Heart left ventricle (tissue), 13 donors: Measurements from ENCODE around the gene SRPK2.

Source experiments
- POLR2A ChIP-seq, 2 donors: fragments of 450-650 bp; IDR thresholded peaks; one replicate each; pipeline ENCODE4 v1.6.1; 2017; ENCODE audit warnings: antibody characterized with exemption in 2 of 2, mild to moderate bottlenecking in 2 of 2, moderate library complexity in 2 of 2
- TF ChIP-seq, protein P1 (sequence below), 12 donors: fragments of 200-600 bp; sonication (generic) in 4 of 12; IDR thresholded peaks; one replicate each; pipeline versions ENCODE4 v1.5.0 to v1.8.0; 2018 to 2022; ENCODE audit warnings: antibody characterized with exemption in 12 of 12, mild to moderate bottlenecking in 5 of 12
- donor health status: ischemic (EF 13 %, LVEDD 7.1; RV severe dilation, severe dysfunction).
- donor health status: DM: no; HTN: yes; CAD: no.
- donor health status: DM: no; HTN: no; CAD: no.
- donor health status: ischemic (EF 25% LVEDD 6.9; RV normal size, moderate dysfunction).
- donor health status: ischemic (EF 25% LVEDD 5.7; RV mildly dilated, moderate dysfunction).
- donor health status: ischemic (EF 35%, LVEDD 5.7; RV mildly dilated, moderate dysfunction).
- donor health status: nonischemic (EF 11% LVEDD 7.7; RV severe dilation, severe dysfunction).
- donor health status: DM: yes; HTN: yes; CAD: no.
- donor health status: PGD.
- donor health status: ischemic (EF 29% LVEDD 5.4; RV normal size, mild dysfunction).
- donor health status: nonischemic (EF 23%, LVEDD 6.1; RV moderate dilation, normal function).

DNA sequence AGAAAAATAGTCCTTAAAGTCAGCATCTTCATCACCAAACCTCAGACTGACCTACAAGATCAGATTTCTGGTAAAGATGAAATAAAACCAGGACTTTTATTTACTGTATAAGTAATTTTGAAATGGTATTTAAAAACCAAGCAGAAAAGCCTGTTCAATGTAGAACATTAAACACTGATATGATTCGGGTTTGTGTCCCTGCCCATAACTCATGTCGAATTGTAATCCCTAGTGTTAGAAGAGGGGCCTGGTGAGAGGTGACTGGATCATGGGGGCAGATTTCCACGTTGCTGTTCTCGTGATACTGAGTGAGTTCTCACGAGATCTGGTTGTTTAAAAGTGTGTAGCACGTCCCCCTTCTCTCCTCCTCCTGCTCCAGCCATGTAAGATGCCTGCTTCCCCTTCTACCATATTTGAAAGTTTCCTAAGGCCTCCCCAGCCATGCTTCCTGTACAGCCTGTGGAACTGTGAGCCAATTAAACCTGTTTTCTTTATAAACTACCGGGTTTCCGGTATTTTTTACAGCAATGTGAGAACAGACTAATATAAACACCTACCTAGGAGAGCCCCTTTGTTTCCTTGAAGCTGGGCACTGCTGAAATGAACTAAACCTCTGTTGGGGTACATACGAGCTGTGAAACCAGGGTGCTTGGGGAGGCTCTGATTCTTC, 254.6 kb downstream of the SRPK2 start:
- TF ChIP-seq, protein P1, sequence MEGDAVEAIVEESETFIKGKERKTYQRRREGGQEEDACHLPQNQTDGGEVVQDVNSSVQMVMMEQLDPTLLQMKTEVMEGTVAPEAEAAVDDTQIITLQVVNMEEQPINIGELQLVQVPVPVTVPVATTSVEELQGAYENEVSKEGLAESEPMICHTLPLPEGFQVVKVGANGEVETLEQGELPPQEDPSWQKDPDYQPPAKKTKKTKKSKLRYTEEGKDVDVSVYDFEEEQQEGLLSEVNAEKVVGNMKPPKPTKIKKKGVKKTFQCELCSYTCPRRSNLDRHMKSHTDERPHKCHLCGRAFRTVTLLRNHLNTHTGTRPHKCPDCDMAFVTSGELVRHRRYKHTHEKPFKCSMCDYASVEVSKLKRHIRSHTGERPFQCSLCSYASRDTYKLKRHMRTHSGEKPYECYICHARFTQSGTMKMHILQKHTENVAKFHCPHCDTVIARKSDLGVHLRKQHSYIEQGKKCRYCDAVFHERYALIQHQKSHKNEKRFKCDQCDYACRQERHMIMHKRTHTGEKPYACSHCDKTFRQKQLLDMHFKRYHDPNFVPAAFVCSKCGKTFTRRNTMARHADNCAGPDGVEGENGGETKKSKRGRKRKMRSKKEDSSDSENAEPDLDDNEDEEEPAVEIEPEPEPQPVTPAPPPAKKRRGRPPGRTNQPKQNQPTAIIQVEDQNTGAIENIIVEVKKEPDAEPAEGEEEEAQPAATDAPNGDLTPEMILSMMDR (IDR thresholded peaks at IDR 0.05), result no peak
- TF ChIP-seq POLR2A (IDR thresholded peaks at IDR 0.05), result no peak
